Natural killer cell (primary cell): ENCODE measurements around the gene COL8A2. TPM values are rescaled to one million over a fixed set of nuclear protein-coding genes. Genes with fewer than 3 reads are reported as not detected.

Experiments used
- ATAC-seq, 3 donors: fragments of 150-1000 bp in 2 of 3; fragments of 200-7000 bp in 1 of 3; cut with Tn5 transposase; 1 replicate in 1 of 3; 2 replicates in 2 of 3; pipeline ENCODE4 v1.10.0; 2021; ENCODE audit warnings: mild to moderate bottlenecking in 2 of 3, moderate library complexity in 2 of 3
- DNase-seq, 2 donors: peaks; one replicate each; pipeline versions ENCODE4 v3.0.0 to v3.0.0-alpha.2; 2013 to 2021; ENCODE audit warnings: mixed read lengths in 1 of 2
- H3K27ac ChIP-seq: one replicate; pipeline ENCODE4 v1.5.1; 2013; ENCODE audit warnings: mild to moderate bottlenecking, low read length
- H3K27me3 ChIP-seq: one replicate; pipeline ENCODE4 v1.6.1; 2013; ENCODE audit warnings: low read length; ENCODE audit not compliant: control insufficient read depth, insufficient read depth
- H3K36me3 ChIP-seq: one replicate; pipeline ENCODE4 v1.6.1; 2013; ENCODE audit warnings: low read length; ENCODE audit not compliant: control insufficient read depth, insufficient read depth
- H3K4me1 ChIP-seq: one replicate; pipeline ENCODE4 v1.6.1; 2013; ENCODE audit warnings: low read length; ENCODE audit not compliant: control insufficient read depth, insufficient read depth
- H3K4me3 ChIP-seq: one replicate; pipeline ENCODE4 v1.5.1; 2013; ENCODE audit warnings: low read length
- H3K9me3 ChIP-seq: one replicate; pipeline ENCODE4 v1.6.1; 2013; ENCODE audit warnings: low read length; ENCODE audit not compliant: control insufficient read depth, insufficient read depth
- H3K27ac Mint-ChIP-seq, 2 donors: one replicate each; pipeline ENCODE4 v1.8.0; 2022; ENCODE audit warnings: mild to moderate bottlenecking in 2 of 2, mixed read lengths in 2 of 2, moderate library complexity in 1 of 2
- H3K27me3 Mint-ChIP-seq, 2 donors: one replicate each; pipeline ENCODE4 v1.8.0; 2022; ENCODE audit warnings: low read depth in 2 of 2, mixed read lengths in 2 of 2
- H3K36me3 Mint-ChIP-seq: one replicate; pipeline ENCODE4 v1.8.0; 2022; ENCODE audit warnings: mixed read lengths
- H3K4me1 Mint-ChIP-seq, 2 donors: one replicate each; pipeline ENCODE4 v1.8.0; 2022; ENCODE audit warnings: mixed read lengths in 2 of 2
- H3K4me3 Mint-ChIP-seq: one replicate; pipeline ENCODE4 v1.8.0; 2022; ENCODE audit warnings: mild to moderate bottlenecking, moderate library complexity, mixed read lengths
- H3K9me3 Mint-ChIP-seq, 2 donors: one replicate each; pipeline ENCODE4 v1.8.0; 2022; ENCODE audit warnings: mixed read lengths in 2 of 2
- WGBS: methylation state at CpG from one replicate; pipeline ENCODE4 v1.1.7; 2013; ENCODE audit warnings: missing lambda C conversion rate; ENCODE audit not compliant: insufficient coverage; 5-methylcytosine and 5-hydroxymethylcytosine counted together
- intact Hi-C: fragments of 100-400 bp; cut with micrococcal nuclease; formaldehyde crosslinking; loops from one replicate; pipeline ENCODE4 v1.14.2; 2022
- total RNA-seq, 4 donors: library from RNA; stranded (reverse); fragments of 120-200 nt in 1 of 4; gene quantifications; one replicate each; pipeline versions ENCODE4 v1.2.3 to v1.2.4, GENCODE V29; 2013 to 2022
- TF ChIP-seq, protein P1 (sequence below): fragments of 200-600 bp; IDR thresholded peaks from one replicate; pipeline ENCODE4 v1.8.0; 2022; ENCODE audit warnings: antibody characterized with exemption

COL8A2 gene
- total RNA-seq, 3 donors from 2014 or later (not counting 1 experiment from before 2014, with no cell fraction given): 0.09 to 0.20 (median 0.14) TPM

DNA sequence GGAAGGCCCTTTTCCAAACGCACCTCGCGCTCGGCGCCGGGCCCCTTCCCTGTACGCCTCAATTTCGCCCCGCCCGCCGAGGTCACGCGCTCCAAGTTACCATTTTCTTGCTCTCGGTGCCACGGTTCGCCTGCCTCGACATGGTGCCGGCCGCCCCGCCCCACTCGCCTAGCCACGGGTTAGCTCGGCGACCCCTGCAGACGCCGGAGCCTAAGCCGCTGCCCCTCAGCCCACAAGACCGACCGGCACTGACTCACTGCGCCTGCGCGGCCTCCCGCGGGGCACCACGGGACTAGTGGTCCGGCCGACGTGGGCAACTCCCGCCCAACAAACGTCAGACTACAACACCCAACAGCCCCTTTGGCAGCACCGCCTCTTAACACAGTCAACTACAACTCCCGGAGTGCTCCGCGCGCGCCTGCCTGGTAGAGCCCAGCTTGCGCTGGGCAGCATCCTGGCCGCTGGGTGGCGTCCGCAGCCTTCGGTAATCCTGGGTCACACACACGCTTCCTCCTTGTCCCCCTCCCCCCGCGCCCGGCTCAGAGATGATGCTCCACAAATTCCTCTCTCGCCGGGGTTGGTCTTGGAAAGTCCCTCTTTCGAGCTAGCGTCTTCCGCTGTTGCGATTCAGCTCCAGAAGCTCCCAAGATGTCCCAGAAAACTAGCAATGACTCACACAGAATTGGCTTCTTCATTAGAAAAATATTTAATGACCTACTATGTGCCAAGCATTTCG lies 24.4 kb upstream of the COL8A2 start, which contains the start of gene TRAPPC3:
Gene TRAPPC3, minus strand, starts transcription at position 250 of the 736 bp plus-strand sequence. Its CDS starts 108 bp downstream, at position 142.
- Mint-ChIP-seq H3K9me3 (no peaks in the 10 kb centered on the region), H3K4me1 (peaks cover 52 to 66% of the 10 kb centered on the region in 2 donors), H3K4me3 (peak within 1 kb of the TSS; percentile 100), H3K27ac (peak within 1 kb of the TSS; percentile 99 to 100), H3K36me3 (no peaks in the 10 kb centered on the region), H3K27me3 (no peaks in the 10 kb centered on the region)
- intact Hi-C loops: loop anchor here (1.0 to 5.0 kb wide), 8 partner anchors 8 to 315 kb away; partner anchors contain the start of genes ADPRS, MRPS15, SH3D21 and THRAP3
- H3K4me1 ChIP-seq: peaks cover 47% of the 10 kb centered on the region
- H3K4me3 ChIP-seq: peak within 1 kb of the TSS; percentile 78
- ATAC-seq: peak; percentile 81 to 97 (median 90)
- H3K27ac ChIP-seq: peak within 1 kb of the TSS; percentile 92
- no peaks in the 10 kb centered on the region for H3K36me3 ChIP-seq
- DNase-seq: peak; percentile 99 to 100
- under 1% methylated on average over 62 of the region's 62 CpGs for WGBS
- TF ChIP-seq, protein P1, sequence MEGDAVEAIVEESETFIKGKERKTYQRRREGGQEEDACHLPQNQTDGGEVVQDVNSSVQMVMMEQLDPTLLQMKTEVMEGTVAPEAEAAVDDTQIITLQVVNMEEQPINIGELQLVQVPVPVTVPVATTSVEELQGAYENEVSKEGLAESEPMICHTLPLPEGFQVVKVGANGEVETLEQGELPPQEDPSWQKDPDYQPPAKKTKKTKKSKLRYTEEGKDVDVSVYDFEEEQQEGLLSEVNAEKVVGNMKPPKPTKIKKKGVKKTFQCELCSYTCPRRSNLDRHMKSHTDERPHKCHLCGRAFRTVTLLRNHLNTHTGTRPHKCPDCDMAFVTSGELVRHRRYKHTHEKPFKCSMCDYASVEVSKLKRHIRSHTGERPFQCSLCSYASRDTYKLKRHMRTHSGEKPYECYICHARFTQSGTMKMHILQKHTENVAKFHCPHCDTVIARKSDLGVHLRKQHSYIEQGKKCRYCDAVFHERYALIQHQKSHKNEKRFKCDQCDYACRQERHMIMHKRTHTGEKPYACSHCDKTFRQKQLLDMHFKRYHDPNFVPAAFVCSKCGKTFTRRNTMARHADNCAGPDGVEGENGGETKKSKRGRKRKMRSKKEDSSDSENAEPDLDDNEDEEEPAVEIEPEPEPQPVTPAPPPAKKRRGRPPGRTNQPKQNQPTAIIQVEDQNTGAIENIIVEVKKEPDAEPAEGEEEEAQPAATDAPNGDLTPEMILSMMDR: peak; percentile 76
- no peaks in the 10 kb centered on the region for H3K9me3 ChIP-seq
- no peaks in the 10 kb centered on the region for H3K27me3 ChIP-seq

DNA sequence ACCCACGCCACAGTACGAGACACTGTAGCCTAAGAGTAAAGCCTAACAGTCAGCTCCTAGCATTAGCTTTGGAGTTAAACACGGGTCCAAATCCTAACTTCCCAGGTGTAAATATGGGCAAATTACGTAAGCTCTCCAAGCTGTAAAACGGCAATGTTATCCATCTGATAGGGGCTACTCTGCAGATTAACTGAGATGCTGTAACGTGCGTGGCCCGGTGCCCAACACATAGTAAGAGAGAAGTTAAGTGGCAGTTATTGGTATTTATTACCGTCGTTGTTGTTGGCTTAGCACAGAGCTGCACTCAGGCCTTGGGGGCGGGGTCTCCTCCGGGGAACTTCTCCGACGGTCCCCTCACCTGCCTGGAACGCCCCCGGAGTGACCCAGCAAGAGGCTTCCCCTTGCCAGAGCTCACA lies 23.8 kb upstream of the COL8A2 start:
- Mint-ChIP-seq H3K36me3 (no peaks in the 10 kb centered on the region), H3K27ac (peak overlapping the region; percentile 99 to 100), H3K4me1 (peaks cover 47 to 63% of the 10 kb centered on the region in 2 donors), H3K27me3 (no peaks in the 10 kb centered on the region), H3K9me3 (no peaks in the 10 kb centered on the region), H3K4me3 (peak overlapping the region; percentile 100)
- Histone ChIP-seq H3K36me3 (no peaks in the 10 kb centered on the region), H3K4me1 (peaks cover 47% of the 10 kb centered on the region), H3K4me3 (peak overlapping the region; percentile 78), H3K9me3 (no peaks in the 10 kb centered on the region), H3K27me3 (no peaks in the 10 kb centered on the region), H3K27ac (peak overlapping the region; percentile 92)
- ATAC-seq (peak; percentile 1 to 9 (median 2)), DNase-seq (no peak)
- 2% methylated on average over 16 of the region's 16 CpGs for WGBS
- TF ChIP-seq, protein P1: no peak
- intact Hi-C loops: loop anchor here (1.0 to 5.0 kb wide), 8 partner anchors 8 to 315 kb away; partner anchors contain the start of genes ADPRS, MRPS15, SH3D21 and THRAP3

DNA sequence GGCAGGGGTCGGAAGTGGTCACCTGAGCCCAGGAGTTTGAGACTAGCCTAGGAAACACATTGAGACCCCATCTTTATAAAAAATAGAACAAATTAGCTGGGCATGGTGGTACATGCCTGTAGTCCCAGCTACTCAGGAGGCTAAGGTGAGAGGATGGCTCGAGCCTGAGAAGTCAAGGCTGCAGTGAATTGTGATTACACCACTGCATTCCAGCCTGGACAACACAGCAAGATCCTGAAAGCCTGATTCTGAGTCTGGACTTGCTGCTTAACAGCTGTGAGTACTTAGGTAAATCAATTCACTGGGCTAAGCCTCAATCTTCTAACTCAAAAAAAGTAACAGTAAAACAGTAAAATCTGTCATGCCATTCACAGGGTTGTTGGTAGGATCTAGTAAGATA lies 19.4 kb upstream of the COL8A2 start:
- ATAC-seq: no peak
- H3K4me1 Mint-ChIP-seq: peaks cover 26 to 45% of the 10 kb centered on the region in 2 donors
- Histone ChIP-seq H3K9me3 (no peaks in the 10 kb centered on the region), H3K4me3 (no peak overlapping the region), H3K27me3 (no peaks in the 10 kb centered on the region), H3K36me3 (peaks cover 4% of the 10 kb centered on the region), H3K27ac (no peak overlapping the region), H3K4me1 (peaks cover 9% of the 10 kb centered on the region)
- H3K9me3 Mint-ChIP-seq: no peaks in the 10 kb centered on the region
- TF ChIP-seq, protein P1: no peak
- WGBS: 97% methylated on average over 2 of the region's 2 CpGs
- no peak overlapping the region for H3K27ac Mint-ChIP-seq
- no peaks in the 10 kb centered on the region for H3K36me3 Mint-ChIP-seq
- no peaks in the 10 kb centered on the region for H3K27me3 Mint-ChIP-seq
- intact Hi-C loops: no loop called here
- no peak overlapping the region for H3K4me3 Mint-ChIP-seq
- no peak for DNase-seq
